ENCODE data around the gene NTPCR.

DNA sequence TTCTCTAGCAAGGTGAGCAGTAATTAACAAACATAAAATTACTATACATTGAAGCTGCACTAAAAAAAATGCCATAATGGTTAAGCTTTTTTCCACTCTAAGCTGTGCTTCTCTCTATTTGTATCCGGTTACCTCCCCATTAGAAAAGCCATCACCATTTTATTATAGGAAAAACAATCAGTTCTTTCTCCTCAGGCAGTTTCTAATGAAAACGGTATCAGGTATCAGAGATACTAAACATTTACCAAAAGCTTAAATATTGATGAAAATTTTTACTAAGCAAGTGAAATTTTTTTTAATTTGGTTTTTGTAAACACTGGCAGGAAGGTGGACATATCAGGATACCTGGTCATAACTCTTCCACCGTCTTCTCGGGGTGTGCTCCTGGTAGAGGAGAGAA is 14.2 kb downstream of the NTPCR start:
- TF ChIP-seq CTCF (IDR thresholded peaks at IDR 0.05), result no peak
- TF ChIP-seq ELK1 (IDR thresholded peaks at IDR 0.05; ENCODE audit: low read depth, low read length), result no peak
- no peak for TF ChIP-seq CEBPB (IDR thresholded peaks at IDR 0.05)
- TF ChIP-seq HOXB13 (CRISPR knock-in tag; IDR thresholded peaks at IDR 0.05; ENCODE audit: low read depth), result no peak
